Activated CD4-positive, CD25-positive, alpha-beta regulatory T cell treated with anti-CD3 and anti-CD28 coated beads, Interleukin-2, amount 50 U/mL, for 16 hours (primary cell): ENCODE data around the gene CALY.
"Not testable (repeated sequence)": the region's sequence is repeated elsewhere in the genome, so short reads cannot be mapped to it uniquely, and the experiment has no call there.

Source experiments
- DNase-seq: peaks from one replicate; pipeline ENCODE4 v3.0.0-alpha.2; 2020; ENCODE audit warnings: low read depth, low spot score

The CALY gene

GRCh38 chr10:133329491-133330202 is 7.0 kb downstream of the CALY start:
- peak; percentile 69 for DNase-seq

DNA sequence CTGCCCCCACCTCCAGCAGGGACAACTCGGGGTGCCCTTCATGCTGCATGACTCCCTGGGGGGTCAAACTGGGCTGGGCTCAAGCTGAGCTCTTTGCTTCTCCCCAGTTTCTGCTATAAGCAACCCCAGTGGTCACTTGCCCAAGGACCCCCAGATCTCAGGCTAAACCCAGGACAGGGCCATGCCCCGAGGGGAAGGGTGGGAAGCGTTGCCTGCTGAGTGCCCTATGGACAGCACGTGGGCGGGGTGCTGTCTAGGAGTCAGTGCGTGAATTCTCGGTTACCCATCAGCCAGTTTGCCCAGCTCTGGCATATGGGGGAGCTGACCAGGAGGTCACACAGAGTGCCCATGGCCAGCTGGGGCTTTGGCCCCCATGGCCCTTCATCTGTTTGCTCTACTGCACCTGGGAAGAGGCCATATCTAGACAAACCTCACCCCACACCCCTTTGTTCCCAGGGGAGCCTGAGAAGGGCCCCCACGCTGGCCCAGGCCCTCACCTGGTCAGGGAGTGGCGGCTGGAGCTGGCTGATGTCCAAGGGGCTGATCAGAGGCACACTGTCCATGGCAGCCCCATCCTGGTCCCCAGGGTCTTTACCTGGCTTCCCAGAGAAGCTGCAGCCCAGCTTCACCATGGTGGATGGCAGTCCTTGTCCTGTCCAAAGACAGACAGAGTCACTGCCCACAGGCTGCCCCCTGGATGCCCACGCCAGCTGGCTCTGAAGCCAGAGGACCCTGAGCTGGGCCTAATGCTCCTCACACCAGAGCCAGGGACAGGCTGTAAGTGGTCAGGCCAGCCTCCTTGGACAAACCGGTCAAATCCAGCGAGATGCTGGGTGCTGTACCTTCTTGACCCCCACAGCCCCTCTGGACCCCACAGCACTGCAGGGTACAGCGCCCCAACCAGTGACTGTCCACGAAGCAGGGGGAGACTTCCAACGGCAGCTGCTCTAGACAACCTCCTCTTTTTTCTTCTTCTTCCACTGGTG is 8.0 kb downstream of the CALY start:
- DNase-seq: no peak

GRCh38 chr10:133327651-133328357 is 8.9 kb downstream of the CALY start:
- no peak for DNase-seq

- DNase-seq: no peak
Observed at GRCh38 chr10:133326745-133327650, 9.7 kb downstream of the CALY start.

DNA sequence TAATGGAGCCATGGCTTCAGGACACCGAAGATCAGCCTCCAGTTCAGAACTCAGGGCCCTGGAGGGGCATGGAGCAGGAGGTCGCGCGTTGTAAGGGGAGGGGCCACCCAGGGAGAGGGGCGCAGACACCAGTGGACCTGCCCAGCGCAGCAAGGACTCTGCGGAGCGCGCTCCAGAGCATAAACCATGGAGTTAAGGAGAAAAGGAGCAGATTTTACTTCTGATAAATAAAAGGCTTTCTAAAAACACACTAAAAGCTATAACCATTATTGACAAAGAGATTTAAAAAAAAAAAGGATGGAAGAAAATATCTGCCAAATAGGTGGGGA is 10.5 kb downstream of the CALY start:
- no peak for DNase-seq

DNA sequence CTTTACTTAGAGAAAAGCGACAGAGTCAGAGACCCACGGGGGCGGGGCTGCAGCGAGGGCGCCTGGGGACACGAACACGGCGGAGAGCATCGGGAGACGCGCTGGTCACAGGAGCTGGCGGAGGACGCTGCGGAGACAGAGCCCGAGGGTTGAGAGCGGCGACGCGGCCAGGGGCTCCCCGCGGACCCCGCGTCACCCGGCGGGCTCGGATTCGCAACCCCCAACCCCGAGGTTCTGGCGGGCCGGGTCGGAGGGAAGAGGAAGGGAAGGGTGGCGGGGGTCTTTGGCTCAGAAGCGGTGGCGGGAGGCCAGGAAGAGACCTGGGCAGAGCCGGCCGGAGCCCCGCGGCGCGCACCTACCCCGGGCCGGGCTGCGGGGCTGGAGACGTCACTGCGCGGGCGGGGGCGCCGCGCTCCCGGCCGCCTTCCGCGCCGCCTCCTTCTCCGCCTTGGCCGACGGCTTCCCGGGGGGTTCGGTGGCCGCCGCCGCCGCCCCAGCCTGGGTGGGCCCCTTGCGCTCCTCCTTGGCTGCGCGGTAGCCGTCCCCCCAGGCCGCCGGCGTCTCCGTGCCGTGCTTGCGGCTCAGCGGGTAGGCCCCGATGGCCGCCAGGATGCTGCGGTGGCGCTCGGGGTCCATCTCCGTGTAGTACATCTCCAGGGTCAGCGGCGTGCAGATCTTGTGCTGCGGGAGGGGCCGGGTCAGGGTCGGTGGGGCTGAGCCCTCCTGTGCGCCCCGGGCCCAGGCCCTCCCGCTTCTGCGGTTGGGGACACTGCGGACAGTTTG is 11.1 kb downstream of the CALY start:
- no peak for DNase-seq

DNA sequence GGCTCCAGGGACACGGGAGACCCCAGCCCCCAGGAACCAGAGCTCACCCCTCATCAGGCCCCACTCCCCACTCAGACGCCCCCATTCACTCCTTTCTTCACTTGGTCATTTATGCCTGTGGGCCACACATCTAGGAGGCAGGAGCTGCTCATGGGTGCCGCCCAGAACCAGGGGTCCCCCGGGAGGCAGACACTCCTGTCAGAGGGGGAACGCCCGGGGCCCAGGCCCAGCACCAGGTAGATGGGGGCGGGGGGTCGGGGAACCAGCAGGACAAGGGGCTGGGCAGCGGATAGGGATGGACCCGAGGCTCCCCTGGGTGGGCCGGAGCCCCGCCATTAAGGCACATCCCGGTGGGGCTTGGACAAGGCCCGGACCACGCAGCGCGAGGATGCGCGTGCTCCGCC is 11.8 kb downstream of the CALY start:
- DNase-seq: no peak

DNA sequence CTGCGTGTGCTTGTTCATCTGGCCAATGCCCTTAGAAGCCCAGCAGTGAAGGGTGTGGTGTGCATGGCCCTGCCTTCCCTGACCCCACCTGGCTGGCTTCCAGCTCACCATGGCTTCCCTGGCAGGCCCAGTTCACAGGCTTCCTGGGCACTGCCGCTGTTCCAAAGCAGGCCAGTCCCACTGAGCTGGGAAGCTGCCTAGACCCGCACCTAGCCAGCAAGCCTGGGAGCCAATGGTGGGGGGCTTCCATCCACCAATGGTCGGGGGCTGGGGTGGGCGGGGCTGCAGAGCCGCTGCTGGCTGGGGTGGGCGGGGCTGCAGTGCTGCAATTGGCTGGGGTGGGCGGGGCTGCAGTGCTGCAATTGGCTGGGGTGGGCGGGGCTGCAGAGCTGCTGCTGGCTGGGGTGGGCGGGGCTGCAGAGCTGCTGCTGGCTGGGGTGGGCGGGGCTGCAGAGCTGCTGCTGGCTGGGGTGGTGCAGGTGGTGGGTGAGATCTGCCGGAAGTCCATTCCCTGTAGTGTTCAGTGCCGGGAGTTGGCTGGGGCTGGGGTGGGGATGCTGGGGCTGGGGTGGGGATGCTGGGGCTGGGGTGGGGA is 12.4 kb downstream of the CALY start:
- no peak for DNase-seq

DNA sequence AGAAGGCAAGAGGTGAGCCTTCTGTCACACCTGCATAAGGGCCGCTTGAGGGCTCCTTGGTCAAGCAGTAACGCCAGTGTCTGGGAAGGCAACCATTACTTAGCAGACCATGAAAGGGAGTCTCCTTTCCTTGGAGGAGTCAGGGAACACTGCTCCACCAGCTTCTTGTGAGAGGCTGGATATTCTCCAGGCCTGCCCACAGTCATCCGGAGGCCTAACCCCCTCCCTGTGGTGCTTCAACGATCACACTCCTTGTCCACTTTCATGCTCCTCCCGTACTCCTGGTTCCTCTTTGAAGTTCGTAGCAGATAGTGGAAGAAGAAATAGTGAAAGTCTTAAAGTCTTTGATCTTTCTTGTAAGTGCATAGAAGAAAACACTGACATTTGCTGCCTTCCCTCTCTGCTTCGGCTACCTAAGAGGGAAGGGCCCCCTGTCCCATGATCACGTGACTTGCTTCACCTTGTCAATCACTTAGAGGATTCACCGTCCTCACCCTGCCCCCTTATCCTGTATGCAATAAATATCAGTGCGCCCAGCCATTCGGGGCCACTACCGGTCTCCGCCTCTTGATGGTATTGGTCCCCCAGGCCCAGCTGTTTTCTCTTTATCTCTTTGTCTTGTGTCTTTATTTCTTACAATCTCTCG is 14.5 kb downstream of the CALY start:
- not testable (repeated sequence) for DNase-seq

DNA sequence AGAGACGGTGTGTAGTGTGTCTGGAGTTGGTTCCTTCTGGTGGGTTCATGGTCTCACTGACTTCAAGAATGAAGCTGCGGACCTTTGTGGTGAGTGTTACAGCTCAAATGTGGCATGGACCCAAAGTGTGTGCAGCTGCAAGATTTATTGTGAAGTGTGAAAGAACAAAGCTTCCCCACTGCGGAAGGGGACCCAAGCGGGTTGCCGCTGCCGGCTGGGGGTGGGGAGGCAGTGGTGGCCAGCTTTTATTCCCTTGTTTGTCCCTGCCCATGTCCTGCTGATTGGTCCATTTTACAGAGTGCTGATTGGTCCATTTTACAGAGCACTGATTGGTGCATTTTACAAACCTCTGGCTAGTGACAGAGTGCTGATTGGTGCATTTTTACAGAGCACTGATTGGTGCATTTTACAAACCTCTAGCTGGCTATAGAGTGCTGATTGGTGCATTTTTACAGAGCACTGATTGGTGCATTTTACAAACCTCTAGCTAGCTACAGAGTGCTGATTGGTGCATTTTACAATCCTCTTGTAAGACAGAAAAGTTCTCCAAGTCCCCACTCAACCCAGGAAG is 15.8 kb downstream of the CALY start:
- not testable (repeated sequence) for DNase-seq

- peak; percentile 24 for DNase-seq
Observed at GRCh38 chr10:133318494-133319127, 18.1 kb downstream of the CALY start.

- DNase-seq: no peak
Observed at GRCh38 chr10:133316732-133317131, 20.0 kb downstream of the CALY start.

- DNase-seq: no peak
Observed at GRCh38 chr10:133316266-133316665, 20.4 kb downstream of the CALY start.

DNA sequence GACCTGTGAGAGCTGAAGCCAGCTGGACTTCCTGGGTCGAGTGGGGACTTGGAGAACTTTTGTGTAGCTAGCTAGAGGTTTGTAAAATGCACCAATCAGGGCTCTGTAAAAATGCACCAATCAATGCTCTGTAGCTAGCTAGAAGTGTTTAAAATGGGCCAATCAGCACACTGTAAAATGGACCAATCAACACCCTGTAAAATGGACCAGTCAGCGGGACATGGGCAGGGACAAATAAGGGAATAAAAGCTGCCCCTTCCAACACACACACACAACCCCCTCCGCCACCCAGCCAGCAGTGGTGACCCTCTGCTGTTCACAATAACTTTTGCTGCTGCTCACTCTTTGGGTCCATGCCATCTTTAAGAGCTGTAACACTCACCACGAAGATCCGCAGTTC is 20.8 kb downstream of the CALY start:
- DNase-seq: no peak

- DNase-seq: no peak
Observed at GRCh38 chr10:133314911-133315310, 21.8 kb downstream of the CALY start.

DNA sequence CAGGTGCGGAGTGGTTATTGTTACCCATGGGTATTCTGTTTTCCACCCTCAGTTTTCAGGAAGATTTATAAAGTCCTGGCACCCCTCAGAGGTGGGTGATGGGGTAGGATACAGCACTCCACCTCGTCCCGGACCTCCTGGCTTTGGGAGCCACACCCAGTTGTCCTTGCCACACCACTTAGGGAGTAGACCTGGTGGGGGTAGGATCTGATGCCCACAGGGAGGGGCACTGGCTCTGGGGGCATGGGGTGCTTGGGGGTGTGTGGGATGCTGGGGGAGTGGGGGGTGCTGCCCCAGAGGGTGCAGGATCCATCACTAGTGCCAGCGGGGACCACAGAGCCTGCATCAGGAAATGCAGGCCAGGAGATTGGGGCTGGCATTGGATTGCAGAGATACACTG is 23.5 kb downstream of the CALY start:
- no peak for DNase-seq

- DNase-seq: no peak
Observed at GRCh38 chr10:133312769-133313145, 23.9 kb downstream of the CALY start.

- DNase-seq: no peak
Observed at GRCh38 chr10:133312016-133312768, 24.5 kb downstream of the CALY start.
